CD4-positive, alpha-beta memory T cell (primary cell): ENCODE measurements around the gene ITPRID2. TPM values are rescaled to one million over a fixed set of nuclear protein-coding genes. Genes with fewer than 3 reads are reported as not detected.
A peak's percentile ranks its signal among the peaks of the same experiment; 100 is the strongest.

Source experiments
- CTCF ChIA-PET: fragments of 350-600 bp; sonication (Branson Sonifier 250); formaldehyde crosslinking; loops from one replicate; lab custom pipeline; 2021; ENCODE audit warnings: inconsistent platforms; ENCODE audit not compliant: partially characterized antibody; lab: Charles Lee
- POLR2A ChIA-PET: fragments of 350-600 bp; sonication (Branson Sonifier 250); formaldehyde crosslinking; loops from one replicate; lab custom pipeline; 2021; ENCODE audit not compliant: partially characterized antibody; lab: Charles Lee
- DNase-seq, 5 donors: peaks; one replicate each; pipeline versions ENCODE4 v3.0.0 to v3.0.0-alpha.2; 2020 to 2022; ENCODE audit warnings: mixed read lengths in 1 of 5
- H3K27ac ChIP-seq: one replicate; pipeline ENCODE4 v1.7.0; 2013; ENCODE audit warnings: low read depth, low read length
- H3K27me3 ChIP-seq: 2 replicates; pipeline ENCODE4 v1.7.0; 2013; ENCODE audit warnings: mild to moderate bottlenecking, low read length, moderate library complexity; ENCODE audit not compliant: insufficient read depth
- H3K36me3 ChIP-seq: 2 replicates; pipeline ENCODE4 v1.7.0; 2013; ENCODE audit warnings: mild to moderate bottlenecking, low read length, moderate library complexity; ENCODE audit not compliant: insufficient read depth
- H3K4me1 ChIP-seq: 2 replicates; pipeline ENCODE4 v1.7.0; 2013; ENCODE audit warnings: mild to moderate bottlenecking, low read length, moderate library complexity; ENCODE audit not compliant: insufficient read depth
- H3K4me3 ChIP-seq, 2 donors: one replicate each; pipeline ENCODE4 v1.7.0; 2013; ENCODE audit warnings: low read length in 2 of 2, mild to moderate bottlenecking in 1 of 2
- H3K9me3 ChIP-seq, 2 donors: one replicate each; pipeline ENCODE4 v1.7.0; 2013; ENCODE audit warnings: low read length in 2 of 2, control low read depth in 1 of 2; ENCODE audit not compliant: control insufficient read depth in 1 of 2
- H3K27ac Mint-ChIP-seq, 7 donors: one replicate each; pipeline ENCODE4 v1.8.0; 2020 to 2021; ENCODE audit warnings: mixed read lengths in 7 of 7, mild to moderate bottlenecking in 6 of 7, inconsistent platforms in 3 of 7, moderate library complexity in 3 of 7
- H3K27me3 Mint-ChIP-seq, 2 donors: one replicate each; pipeline ENCODE4 v1.8.0; 2020 to 2021; ENCODE audit warnings: mixed read lengths in 2 of 2
- H3K36me3 Mint-ChIP-seq, 2 donors: one replicate each; pipeline ENCODE4 v1.8.0; 2020 to 2021; ENCODE audit warnings: mixed read lengths in 2 of 2, inconsistent platforms in 1 of 2, mild to moderate bottlenecking in 1 of 2
- H3K4me1 Mint-ChIP-seq, 4 donors: one replicate each; pipeline ENCODE4 v1.8.0; 2020 to 2021; ENCODE audit warnings: mixed read lengths in 4 of 4, mild to moderate bottlenecking in 1 of 4
- H3K4me3 Mint-ChIP-seq, 8 donors: one replicate each; pipeline ENCODE4 v1.8.0; 2020 to 2021; ENCODE audit warnings: mixed read lengths in 8 of 8, mild to moderate bottlenecking in 7 of 8, moderate library complexity in 6 of 8, inconsistent platforms in 3 of 8
- H3K9me3 Mint-ChIP-seq, 8 donors: one replicate each; pipeline ENCODE4 v1.8.0; 2020 to 2021; ENCODE audit warnings: mixed read lengths in 8 of 8, mild to moderate bottlenecking in 5 of 8, inconsistent platforms in 3 of 8, moderate library complexity in 1 of 8
- intact Hi-C: fragments of 100-400 bp; cut with micrococcal nuclease; formaldehyde crosslinking; loops from one replicate; pipeline ENCODE4 v1.15.1; 2023
- polyA plus RNA-seq, 2 donors: library from polyadenylated mRNA; unstranded; fragments of 300-500 nt; fragmentation: Illumina TruSeq; gene quantifications; one replicate each; pipeline ENCODE4 v1.2.3, GENCODE V29; 2021
- total RNA-seq, 2 experiments: library from RNA; stranded (reverse); gene quantifications; one replicate each; pipeline ENCODE4 v1.2.3, GENCODE V29; 2021

The ITPRID2 gene
- total RNA-seq (10 to 100 TPM; 30.8 to 38.8 TPM), polyA plus RNA-seq (1 to 10 TPM; 3.8 to 7.0 TPM)

- H3K4me3 ChIP-seq = peak within 1 kb of the TSS; percentile 70 to 86
- Mint-ChIP-seq H3K4me1 (peaks cover 21 to 46% (median 26%) of the 10 kb centered on the region in 4 donors), H3K27ac (peak within 1 kb of the TSS; percentile 63 to 91 (median 87)), H3K4me3 (peak within 1 kb of the TSS; percentile 88 to 95 (median 92)), H3K36me3 (peaks cover 0 to 8% of the 10 kb centered on the region in 2 donors), H3K9me3 (no peaks in the 10 kb centered on the region), H3K27me3 (peaks cover 14 to 19% of the 10 kb centered on the region in 2 donors)
- POLR2A ChIA-PET = interaction anchor here (0.8 to 1.1 kb wide), 3 partner anchors 11 to 911 kb away, joined by 3 read pairs; partner anchors contain the start of gene UBE2E3
- peaks cover 5% of the 10 kb centered on the region for H3K27me3 ChIP-seq
- CTCF ChIA-PET = interaction anchor here (5.6 kb wide), 1 partner anchor 11 kb away, joined by 44 read pairs; no protein-coding TSS in a partner anchor
- peak within 1 kb of the TSS; percentile 44 for H3K27ac ChIP-seq
- no peaks in the 10 kb centered on the region for H3K9me3 ChIP-seq
- peaks cover 25% of the 10 kb centered on the region for H3K4me1 ChIP-seq
- H3K36me3 ChIP-seq = no peaks in the 10 kb centered on the region
- intact Hi-C loops = loop anchor here (5.0 to 10.0 kb wide), 4 partner anchors 434 to 1887 kb away; partner anchors contain the start of genes CWC22, DNAJC10, ITGA4 and NCKAP1
- DNase-seq = peak; percentile 45 to 69 (median 61)
These were observed at the start of gene ITPRID2 for GRCh38 chr2:181891258-181891965. TSS of gene ITPRID2 (plus strand) at chr2:181891730. CDS start at chr2:181892067, 337 bp downstream.

DNA sequence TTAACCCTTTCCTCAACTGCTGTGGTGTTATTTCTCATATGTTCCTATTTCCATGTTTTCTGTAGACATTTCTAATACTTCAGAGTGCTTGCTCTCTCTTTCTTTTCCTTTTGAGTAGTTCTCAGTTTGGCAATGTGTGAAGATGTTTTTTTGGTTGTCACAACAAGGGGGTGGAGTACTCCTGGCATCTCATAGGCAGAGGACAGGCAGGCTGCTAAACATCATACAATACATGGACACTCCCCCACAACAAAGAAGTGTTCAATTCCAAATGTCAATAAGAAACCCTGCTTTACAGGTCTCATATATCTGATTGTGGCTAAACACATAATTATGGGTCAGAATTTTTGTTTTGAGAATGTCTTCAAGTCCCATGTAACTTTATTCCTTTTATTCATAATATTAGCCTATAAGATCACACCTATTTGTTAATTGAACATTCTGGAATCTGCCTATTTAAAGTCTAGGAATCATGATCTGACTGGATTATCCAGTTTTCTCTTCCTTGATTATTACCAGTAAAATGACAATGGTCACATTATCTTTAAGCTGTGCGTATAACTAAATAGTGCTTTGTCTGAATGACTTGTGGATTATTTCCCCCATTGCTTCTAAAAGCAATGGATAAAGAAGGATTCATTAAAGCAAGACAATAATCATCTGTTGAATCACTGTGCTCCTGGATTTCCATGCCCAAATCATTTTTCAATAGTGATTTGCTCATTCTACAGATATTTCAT lies 46.8 kb upstream of the ITPRID2 start:
- Histone ChIP-seq H3K27ac (no peak overlapping the region), H3K27me3 (no peaks in the 10 kb centered on the region), H3K9me3 (no peaks in the 10 kb centered on the region), H3K4me1 (no peaks in the 10 kb centered on the region), H3K4me3 (no peak overlapping the region), H3K36me3 (no peaks in the 10 kb centered on the region)
- Mint-ChIP-seq H3K27ac (no peak overlapping the region), H3K4me1 (no peaks in the 10 kb centered on the region), H3K36me3 (no peaks in the 10 kb centered on the region), H3K9me3 (no peaks in the 10 kb centered on the region), H3K4me3 (no peak overlapping the region), H3K27me3 (peaks cover 3 to 5% of the 10 kb centered on the region in 2 donors)
- DNase-seq = no peak
- POLR2A ChIA-PET = no interaction called here
- CTCF ChIA-PET = no interaction called here
- intact Hi-C loops = no loop called here

DNA sequence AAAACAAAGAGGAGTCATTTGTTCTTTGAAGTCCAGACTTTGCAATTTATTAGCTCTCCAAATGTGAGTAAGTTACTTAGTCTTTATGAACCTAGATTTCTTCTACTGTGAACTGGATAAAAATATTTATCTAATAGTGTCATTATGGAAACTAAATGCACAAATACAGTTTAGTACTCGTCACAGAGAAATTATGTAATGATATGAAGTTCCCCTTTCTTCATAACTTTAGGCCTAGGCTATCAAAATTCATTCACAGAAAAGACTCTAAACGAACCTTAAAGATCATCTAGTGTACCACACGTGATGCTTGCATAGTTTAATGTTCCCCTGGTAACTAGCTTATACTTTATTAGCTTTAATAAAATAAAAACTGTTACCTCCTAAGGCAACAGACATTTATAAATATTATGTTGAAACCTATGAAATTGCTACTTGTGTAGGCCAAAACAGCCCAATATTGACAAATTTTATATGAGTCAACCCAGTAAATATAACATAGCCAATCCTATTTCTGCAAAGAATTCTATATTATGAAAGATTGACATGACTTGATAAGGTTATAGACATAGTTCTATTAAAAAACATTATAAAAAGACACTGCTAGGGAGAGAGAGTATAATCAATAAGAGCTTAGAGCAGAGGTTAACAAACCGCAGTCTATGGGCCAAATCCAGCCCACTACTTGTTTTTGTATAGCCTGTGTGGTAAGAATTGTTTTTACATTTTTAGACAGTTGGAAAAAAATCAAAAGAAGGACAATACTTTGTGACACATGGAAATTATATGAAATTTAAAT lies 44.9 kb upstream of the ITPRID2 start:
- CTCF ChIA-PET = interaction anchor here (1.3 kb wide), 1 partner anchor 13 kb away, joined by 3 read pairs; no protein-coding TSS in a partner anchor
- no peak overlapping the region for H3K27ac ChIP-seq

GRCh38 chr2:181847198-181847556 lies 44.4 kb upstream of the ITPRID2 start:
- Histone ChIP-seq H3K27me3 (no peaks in the 10 kb centered on the region), H3K27ac (no peak overlapping the region), H3K4me3 (no peak overlapping the region), H3K9me3 (no peaks in the 10 kb centered on the region), H3K4me1 (no peaks in the 10 kb centered on the region), H3K36me3 (no peaks in the 10 kb centered on the region)
- no peak overlapping the region for H3K27ac Mint-ChIP-seq
- ChIA-PET CTCF (no interaction called here), POLR2A (no interaction called here)
- no peaks in the 10 kb centered on the region for H3K36me3 Mint-ChIP-seq
- no peak overlapping the region for H3K4me3 Mint-ChIP-seq
- H3K4me1 Mint-ChIP-seq = no peaks in the 10 kb centered on the region
- DNase-seq = no peak
- intact Hi-C loops = no loop called here
- H3K9me3 Mint-ChIP-seq = no peaks in the 10 kb centered on the region
- H3K27me3 Mint-ChIP-seq = peaks cover 5% of the 10 kb centered on the region in 2 donors

More for the DNA sequence above, 44.9 kb upstream of the ITPRID2 start:
- POLR2A ChIA-PET = no interaction called here
- Histone ChIP-seq H3K4me3 (no peak overlapping the region), H3K36me3 (no peaks in the 10 kb centered on the region), H3K27me3 (no peaks in the 10 kb centered on the region), H3K4me1 (no peaks in the 10 kb centered on the region), H3K9me3 (no peaks in the 10 kb centered on the region)
- intact Hi-C loops = no loop called here
- Mint-ChIP-seq H3K36me3 (no peaks in the 10 kb centered on the region), H3K4me1 (no peaks in the 10 kb centered on the region), H3K4me3 (no peak overlapping the region), H3K9me3 (no peaks in the 10 kb centered on the region), H3K27me3 (peaks cover 5% of the 10 kb centered on the region in 2 donors), H3K27ac (no peak overlapping the region)
- DNase-seq = no peak

DNA sequence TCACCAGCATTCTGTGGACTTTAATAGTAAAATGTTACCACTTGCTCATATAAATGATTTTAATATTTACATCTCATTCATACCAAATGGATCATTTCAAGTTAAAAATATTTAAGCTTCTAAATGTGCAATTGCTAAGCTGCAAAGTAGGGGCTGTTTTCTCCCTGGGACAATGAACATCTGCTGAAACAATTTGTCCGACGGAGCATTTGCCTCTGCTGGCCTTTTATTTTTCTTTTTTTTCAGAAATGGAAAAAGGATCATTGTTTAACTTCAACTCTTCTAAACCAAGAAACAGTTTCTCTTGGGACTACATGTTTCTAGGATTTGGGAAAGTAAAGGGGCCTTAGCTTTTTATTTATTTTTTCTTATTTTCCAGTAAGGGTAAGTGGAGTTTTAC lies 43.8 kb upstream of the ITPRID2 start:
- no peaks in the 10 kb centered on the region for H3K9me3 ChIP-seq
- H3K36me3 Mint-ChIP-seq = no peaks in the 10 kb centered on the region
- CTCF ChIA-PET = no interaction called here
- no peaks in the 10 kb centered on the region for H3K36me3 ChIP-seq
- H3K9me3 Mint-ChIP-seq = no peaks in the 10 kb centered on the region
- no peak for DNase-seq
- no peaks in the 10 kb centered on the region for H3K4me1 Mint-ChIP-seq
- intact Hi-C loops = no loop called here
- no peak overlapping the region for H3K4me3 Mint-ChIP-seq
- no peak overlapping the region for H3K27ac Mint-ChIP-seq
- H3K27me3 ChIP-seq = no peaks in the 10 kb centered on the region
- POLR2A ChIA-PET = no interaction called here
- no peaks in the 10 kb centered on the region for H3K4me1 ChIP-seq
- H3K27ac ChIP-seq = no peak overlapping the region
- H3K27me3 Mint-ChIP-seq = peaks cover 5% of the 10 kb centered on the region in 2 donors
- H3K4me3 ChIP-seq = no peak overlapping the region

DNA sequence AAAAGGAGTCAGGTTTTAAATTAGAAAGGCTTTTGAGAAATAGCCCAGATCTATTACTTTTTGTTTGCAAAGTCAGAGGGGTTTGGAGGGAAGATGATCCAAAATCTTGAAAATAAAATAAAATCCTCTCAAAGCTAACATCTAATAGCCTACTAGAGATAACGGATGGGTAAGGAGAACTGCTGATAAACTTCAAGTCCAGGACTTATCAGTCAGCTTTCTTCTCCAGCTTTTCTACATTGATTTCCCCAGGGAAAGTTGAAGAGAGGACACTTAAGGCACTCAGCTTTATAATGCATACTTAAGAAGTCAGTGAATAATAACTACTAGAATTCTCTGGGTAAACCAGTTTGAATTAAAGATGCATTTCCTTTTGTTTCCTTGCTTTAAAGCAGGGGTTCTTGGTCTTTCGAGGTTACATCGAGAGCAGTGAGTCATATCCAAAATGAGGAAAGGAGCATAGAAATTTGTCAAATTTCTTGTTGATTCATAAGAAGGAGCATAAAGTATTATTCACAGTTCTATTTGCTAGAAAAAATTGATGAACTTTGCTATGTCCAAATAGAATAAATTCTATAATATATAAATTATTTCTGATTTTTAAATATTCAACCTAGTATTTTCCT lies 43.2 kb upstream of the ITPRID2 start:
- H3K4me1 ChIP-seq = no peaks in the 10 kb centered on the region
- Mint-ChIP-seq H3K4me3 (no peak overlapping the region), H3K27me3 (peaks cover 5% of the 10 kb centered on the region in 2 donors)

More for the DNA sequence above, 43.2 kb upstream of the ITPRID2 start:
- Mint-ChIP-seq H3K36me3 (no peaks in the 10 kb centered on the region), H3K9me3 (no peaks in the 10 kb centered on the region), H3K4me1 (peaks cover 0 to 2% (median 0%) of the 10 kb centered on the region in 4 donors), H3K27ac (no peak overlapping the region)
- Histone ChIP-seq H3K27ac (no peak overlapping the region), H3K4me3 (no peak overlapping the region), H3K36me3 (no peaks in the 10 kb centered on the region), H3K9me3 (no peaks in the 10 kb centered on the region), H3K27me3 (no peaks in the 10 kb centered on the region)
- no peak for DNase-seq
- CTCF ChIA-PET = no interaction called here
- intact Hi-C loops = no loop called here
- POLR2A ChIA-PET = no interaction called here
